Mesendoderm (in vitro differentiated cells): Measurements from ENCODE around the gene IFNGR1.

Experiments used
- DNase-seq: peaks from one replicate; pipeline ENCODE4 v3.0.0; 2013
- H2AK5ac ChIP-seq: 2 replicates; pipeline ENCODE4 v1.6.1; 2013; ENCODE audit warnings: low read length, inconsistent platforms
- H2BK120ac ChIP-seq: 2 replicates; pipeline ENCODE4 v1.6.1; 2013; ENCODE audit warnings: low read depth, mild to moderate bottlenecking, low read length, moderate library complexity, mixed read lengths
- H2BK15ac ChIP-seq: replicated peaks from 2 replicates; pipeline ENCODE4 v1.6.1; 2013; ENCODE audit warnings: low read depth, mild to moderate bottlenecking, moderate library complexity
- H2BK5ac ChIP-seq: 2 replicates; pipeline ENCODE4 v1.6.1; 2013; ENCODE audit warnings: low read length, inconsistent platforms
- H3K18ac ChIP-seq: 2 replicates; pipeline ENCODE4 v1.6.1; 2013; ENCODE audit warnings: mild to moderate bottlenecking, low read length, mixed read lengths
- H3K23ac ChIP-seq: one replicate; pipeline ENCODE4 v1.6.1; 2013; ENCODE audit warnings: low read length
- H3K27ac ChIP-seq: 2 replicates; pipeline ENCODE4 v1.5.1; 2013; ENCODE audit warnings: low read depth, mild to moderate bottlenecking, inconsistent platforms, low read length, moderate library complexity
- H3K27me3 ChIP-seq: 2 replicates; pipeline ENCODE4 v1.6.1; 2013; ENCODE audit warnings: low read length, control low read depth, mild to moderate bottlenecking, inconsistent platforms; ENCODE audit not compliant: insufficient read depth, poor library complexity
- H3K36me3 ChIP-seq: 2 replicates; pipeline ENCODE4 v1.6.1; 2013; ENCODE audit warnings: low read length, inconsistent platforms; ENCODE audit not compliant: control insufficient read depth, insufficient read depth
- H3K4ac ChIP-seq: one replicate; pipeline ENCODE4 v1.6.1; 2013; ENCODE audit warnings: low read depth, mild to moderate bottlenecking, low read length, moderate library complexity
- H3K4me1 ChIP-seq: 2 replicates; pipeline ENCODE4 v1.6.1; 2013; ENCODE audit warnings: low read depth, low read length, inconsistent platforms; ENCODE audit not compliant: control insufficient read depth
- H3K4me2 ChIP-seq: 2 replicates; pipeline ENCODE4 v1.6.1; 2013; ENCODE audit warnings: low read length
- H3K4me3 ChIP-seq: 2 replicates; pipeline ENCODE4 v1.5.1; 2013; ENCODE audit warnings: mild to moderate bottlenecking, low read length
- H3K56ac ChIP-seq: one replicate; pipeline ENCODE4 v1.6.1; 2013; ENCODE audit warnings: low read length
- H3K79me1 ChIP-seq: 2 replicates; pipeline ENCODE4 v1.6.1; 2013; ENCODE audit warnings: low read length, inconsistent platforms
- H3K79me2 ChIP-seq: 2 replicates; pipeline ENCODE4 v1.6.1; 2013; ENCODE audit warnings: mild to moderate bottlenecking, low read length; ENCODE audit not compliant: control insufficient read depth, insufficient read depth
- H3K9ac ChIP-seq: 2 replicates; pipeline ENCODE4 v1.6.1; 2013; ENCODE audit warnings: low read length, inconsistent platforms
- H4K5ac ChIP-seq: one replicate; pipeline ENCODE4 v1.6.1; 2013; ENCODE audit warnings: low read length
- H4K8ac ChIP-seq: one replicate; pipeline ENCODE4 v1.6.1; 2013; ENCODE audit warnings: low read depth, mild to moderate bottlenecking, control low read depth, low read length, moderate library complexity
- WGBS: extraction: QIAGEN DNeasy Blood & Tissue Kit; methylation state at CpG from one replicate; pipeline ENCODE4 v1.1.7; 2013; ENCODE audit warnings: low lambda C conversion rate, missing lambda C conversion rate; ENCODE audit not compliant: insufficient coverage; ENCODE audit errors: extremely low coverage; 5-methylcytosine and 5-hydroxymethylcytosine counted together

Gene IFNGR1

GRCh38 chr6:137177611-137178010, 41.6 kb downstream of the IFNGR1 start:
- H2BK120ac ChIP-seq = no peak overlapping the region
- no peaks in the 10 kb centered on the region for H3K36me3 ChIP-seq
- H2AK5ac ChIP-seq = no peak overlapping the region
- no peak overlapping the region for H4K8ac ChIP-seq
- no peak overlapping the region for H3K4me3 ChIP-seq
- H3K4ac ChIP-seq = no peak overlapping the region
- H3K79me1 ChIP-seq = no peaks in the 10 kb centered on the region
- H3K18ac ChIP-seq = no peak overlapping the region
- H4K5ac ChIP-seq = no peak overlapping the region
- H3K4me2 ChIP-seq = no peak overlapping the region
- H3K9ac ChIP-seq = no peak overlapping the region
- H3K56ac ChIP-seq = no peak overlapping the region
- no peak overlapping the region for H2BK5ac ChIP-seq
- DNase-seq = no peak
- no peaks in the 10 kb centered on the region for H3K4me1 ChIP-seq
- no peak overlapping the region for H2BK15ac ChIP-seq
- no peak overlapping the region for H3K27ac ChIP-seq
- H3K79me2 ChIP-seq = no peaks in the 10 kb centered on the region
- no peaks in the 10 kb centered on the region for H3K27me3 ChIP-seq
- no peak overlapping the region for H3K23ac ChIP-seq
- no CpG with 5 or more reads among the region's 1 CpG for whole genome bisulfite sequencing

DNA sequence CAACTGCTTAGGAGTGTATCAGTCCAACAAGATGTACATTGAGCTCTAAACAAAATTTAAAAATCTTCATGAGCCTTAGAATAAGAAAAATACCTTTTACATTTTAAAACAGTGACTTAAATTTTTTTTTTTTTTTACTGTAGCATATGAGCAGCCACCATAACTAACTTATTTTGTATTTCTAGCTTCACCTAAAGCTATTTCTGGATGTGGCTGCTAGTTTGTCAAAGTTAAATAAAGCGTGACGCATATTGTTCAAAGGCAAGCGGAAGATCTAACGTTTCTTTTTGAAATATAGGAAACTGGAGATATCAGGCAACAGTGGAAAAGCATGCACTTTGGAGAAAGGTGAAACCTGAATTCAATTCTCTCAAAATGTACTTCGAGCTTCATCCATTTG, 42.5 kb downstream of the IFNGR1 start:
- Histone ChIP-seq H4K8ac (no peak overlapping the region), H3K4me2 (no peak overlapping the region), H3K27ac (no peak overlapping the region), H3K27me3 (no peaks in the 10 kb centered on the region), H3K56ac (no peak overlapping the region), H2BK120ac (no peak overlapping the region), H3K79me1 (no peaks in the 10 kb centered on the region), H3K23ac (no peak overlapping the region), H3K79me2 (no peaks in the 10 kb centered on the region), H2BK15ac (no peak overlapping the region), H2AK5ac (no peak overlapping the region), H3K4me1 (no peaks in the 10 kb centered on the region), H3K9ac (no peak overlapping the region), H3K36me3 (no peaks in the 10 kb centered on the region), H2BK5ac (no peak overlapping the region), H4K5ac (no peak overlapping the region), H3K18ac (no peak overlapping the region), H3K4me3 (no peak overlapping the region), H3K4ac (no peak overlapping the region)
- WGBS = no CpG with 5 or more reads among the region's 5 CpGs
- no peak for DNase-seq

- H2BK15ac ChIP-seq = no peak overlapping the region
- H2AK5ac ChIP-seq = no peak overlapping the region
- H2BK5ac ChIP-seq = no peak overlapping the region
- H3K18ac ChIP-seq = no peak overlapping the region
- no peaks in the 10 kb centered on the region for H3K27me3 ChIP-seq
- H3K79me2 ChIP-seq = no peaks in the 10 kb centered on the region
- no peak overlapping the region for H2BK120ac ChIP-seq
- no peak overlapping the region for H4K5ac ChIP-seq
- no peaks in the 10 kb centered on the region for H3K36me3 ChIP-seq
- H4K8ac ChIP-seq = no peak overlapping the region
- H3K27ac ChIP-seq = no peak overlapping the region
- no peaks in the 10 kb centered on the region for H3K4me1 ChIP-seq
- DNase-seq = no peak
- WGBS = no CpG with 5 or more reads among the region's 1 CpG
- H3K23ac ChIP-seq = no peak overlapping the region
- H3K9ac ChIP-seq = no peak overlapping the region
- no peak overlapping the region for H3K56ac ChIP-seq
- no peak overlapping the region for H3K4me3 ChIP-seq
- H3K4me2 ChIP-seq = no peak overlapping the region
- H3K79me1 ChIP-seq = no peaks in the 10 kb centered on the region
- H3K4ac ChIP-seq = no peak overlapping the region
Measured at GRCh38 chr6:137175868-137176245, 43.3 kb downstream of the IFNGR1 start.

GRCh38 chr6:137175157-137175867, 43.9 kb downstream of the IFNGR1 start:
- no peaks in the 10 kb centered on the region for H3K27me3 ChIP-seq
- no peak overlapping the region for H2BK15ac ChIP-seq
- H2BK5ac ChIP-seq = no peak overlapping the region
- H3K36me3 ChIP-seq = no peaks in the 10 kb centered on the region
- no peak overlapping the region for H2BK120ac ChIP-seq
- no peak for DNase-seq
- no peak overlapping the region for H3K4me3 ChIP-seq
- H4K8ac ChIP-seq = no peak overlapping the region
- no peak overlapping the region for H3K23ac ChIP-seq
- H3K18ac ChIP-seq = no peak overlapping the region
- H3K27ac ChIP-seq = no peak overlapping the region
- no peaks in the 10 kb centered on the region for H3K4me1 ChIP-seq
- H3K79me1 ChIP-seq = no peaks in the 10 kb centered on the region
- no peak overlapping the region for H3K9ac ChIP-seq
- WGBS = no CpG with 5 or more reads among the region's 4 CpGs
- H3K56ac ChIP-seq = no peak overlapping the region
- no peak overlapping the region for H3K4me2 ChIP-seq
- no peak overlapping the region for H2AK5ac ChIP-seq
- no peak overlapping the region for H3K4ac ChIP-seq
- H3K79me2 ChIP-seq = no peaks in the 10 kb centered on the region
- no peak overlapping the region for H4K5ac ChIP-seq

- Histone ChIP-seq H2BK5ac (no peak within 1 kb of the TSS), H3K4me1 (no peaks in the 10 kb centered on the region), H3K27me3 (no peaks in the 10 kb centered on the region), H2BK120ac (no peak within 1 kb of the TSS), H3K9ac (no peak within 1 kb of the TSS), H3K4ac (no peak within 1 kb of the TSS), H3K36me3 (no peaks in the 10 kb centered on the region), H3K4me3 (no peak within 1 kb of the TSS), H3K27ac (no peak within 1 kb of the TSS), H4K8ac (no peak within 1 kb of the TSS), H3K79me2 (no peaks in the 10 kb centered on the region), H4K5ac (no peak within 1 kb of the TSS), H3K56ac (no peak within 1 kb of the TSS), H3K18ac (no peak within 1 kb of the TSS), H3K79me1 (no peaks in the 10 kb centered on the region), H2BK15ac (no peak within 1 kb of the TSS), H3K4me2 (no peak within 1 kb of the TSS), H3K23ac (no peak within 1 kb of the TSS), H2AK5ac (no peak within 1 kb of the TSS)
- WGBS = no CpG with 5 or more reads among the region's 4 CpGs
- DNase-seq = no peak
Measured at GRCh38 chr6:137173501-137173900, 45.7 kb downstream of the IFNGR1 start, which contains the start of gene IL22RA2. Gene IL22RA2, minus strand, starts transcription at chr6:137173644. Its CDS starts 11,895 bp downstream, at chr6:137161749.
